Endothelial cell of umbilical vein (primary cell): ENCODE results near the gene INPP5J. TPM values are rescaled to one million over a fixed set of nuclear protein-coding genes. Genes with fewer than 3 reads are reported as not detected.

Source experiments
- BruUV-seq: library from RNA; stranded (reverse); fragments of 400-500 nt; replicated peaks from 2 replicates; lab custom pipeline; 2021; lab: Mats Ljungman, UMichigan
- CTCF ChIA-PET: fragments of 300-600, 350-600 bp; sonication (Branson Sonifier 250); formaldehyde crosslinking; loops from one replicate; lab custom pipeline; 2021; ENCODE audit warnings: antibody characterized with exemption, inconsistent platforms; lab: Charles Lee
- POLR2A ChIA-PET: fragments of 300-600, 350-600 bp; sonication (Branson Sonifier 250); formaldehyde crosslinking; loops from one replicate; lab custom pipeline; 2021; ENCODE audit warnings: antibody characterized with exemption, inconsistent platforms; lab: Charles Lee
- DNase-seq: peaks from one replicate; pipeline ENCODE4 v3.0.0-alpha.2; 2011; ENCODE audit warnings: low read depth, low spot score
- FAIRE-seq: peaks from 2 replicates; lab custom pipeline; 2011; peaks lifted over from hg19 to GRCh38; lab: Jason Lieb, UNC
- H2AFZ ChIP-seq: 2 replicates; pipeline ENCODE4 v1.6.0; 2012; ENCODE audit warnings: low read depth, low read length, control low read depth, inconsistent platforms
- H3K27ac ChIP-seq: 2 replicates; pipeline ENCODE4 v1.5.1; 2011; ENCODE audit warnings: low read depth, mild to moderate bottlenecking, control low read depth, low read length, moderate library complexity; ENCODE audit not compliant: insufficient read depth
- H3K27me3 ChIP-seq, 2 experiments: 2 replicates each; pipeline versions ENCODE4 v1.6.0 to v1.6.1; 2011; ENCODE audit warnings: low read length in 2 of 2, mixed read lengths in 1 of 2; ENCODE audit not compliant: control insufficient read depth in 2 of 2, insufficient read depth in 2 of 2
- H3K36me3 ChIP-seq, 2 experiments: 2 replicates in 1 of 2; 3 replicates in 1 of 2; pipeline ENCODE4 v1.5.1; 2011; ENCODE audit warnings: low read length in 2 of 2, mild to moderate bottlenecking in 1 of 2, moderate library complexity in 1 of 2; ENCODE audit not compliant: control insufficient read depth in 2 of 2, insufficient read depth in 2 of 2; ENCODE audit errors: extremely low read depth in 1 of 2
- H3K4me1 ChIP-seq: 3 replicates; pipeline ENCODE4 v1.5.1; 2011; ENCODE audit warnings: mild to moderate bottlenecking, low read length; ENCODE audit not compliant: control insufficient read depth, insufficient read depth; ENCODE audit errors: extremely low read depth
- H3K4me2 ChIP-seq: 2 replicates; pipeline ENCODE4 v1.6.1; 2011; ENCODE audit warnings: low read length, control low read depth, mixed read lengths; ENCODE audit not compliant: insufficient read depth
- H3K4me3 ChIP-seq, 3 experiments: fragments of 200-600 bp in 1 of 3; sonication (generic), shearing (Covaris generic) in 1 of 3; replicated peaks in 1 of 3; 2 replicates each; pipeline ENCODE4 v1.5.1; 2011 to 2016; ENCODE audit warnings: control low read depth in 3 of 3, low read length in 3 of 3, mild to moderate bottlenecking in 2 of 3, inconsistent platforms in 1 of 3, low read depth in 1 of 3, moderate library complexity in 1 of 3; ENCODE audit not compliant: insufficient read depth in 1 of 3
- H3K79me2 ChIP-seq: 2 replicates; pipeline ENCODE4 v1.6.0; 2012; ENCODE audit warnings: low read length, inconsistent platforms; ENCODE audit not compliant: control insufficient read depth, insufficient read depth
- H3K9ac ChIP-seq: replicated peaks from 2 replicates; pipeline ENCODE3; 2011; ENCODE audit warnings: low read length, control low read depth; ENCODE audit not compliant: insufficient read depth; ENCODE audit errors: extremely low read depth
- H3K9me1 ChIP-seq: replicated peaks from 3 replicates; pipeline ENCODE4 v1.6.0; 2011; ENCODE audit warnings: mild to moderate bottlenecking, low read length; ENCODE audit not compliant: control insufficient read depth, insufficient read depth; ENCODE audit errors: extremely low read depth
- H3K9me3 ChIP-seq: replicated peaks from 2 replicates; pipeline ENCODE4 v1.5.1; 2012; ENCODE audit warnings: low read length, inconsistent platforms; ENCODE audit not compliant: control insufficient read depth, insufficient read depth
- H4K20me1 ChIP-seq: replicated peaks from 2 replicates; pipeline ENCODE3; 2011; ENCODE audit warnings: mild to moderate bottlenecking, low read length; ENCODE audit not compliant: control insufficient read depth, insufficient read depth; ENCODE audit errors: extremely low read depth
- CTCF ChIP-seq, 2 donors: IDR thresholded peaks; 1 replicate in 1 of 2; 2 replicates in 1 of 2; pipeline ENCODE4 v1.5.1; 2011; ENCODE audit warnings: low read length in 2 of 2, mild to moderate bottlenecking in 2 of 2, moderate library complexity in 2 of 2, control low read depth in 1 of 2, inconsistent platforms in 1 of 2, low read depth in 1 of 2; ENCODE audit not compliant: insufficient read depth in 1 of 2; ENCODE audit errors: extremely low read depth in 1 of 2
- EZH2 ChIP-seq: IDR thresholded peaks from 2 replicates; pipeline ENCODE4 v1.6.1; 2012; ENCODE audit warnings: borderline replicate concordance, low read depth, mild to moderate bottlenecking, moderate library complexity, low read length, inconsistent platforms; ENCODE audit not compliant: severe bottlenecking
- FOS ChIP-seq: IDR thresholded peaks from 2 replicates; pipeline ENCODE4 v1.6.1; 2011; ENCODE audit warnings: mild to moderate bottlenecking, low read length, moderate library complexity, borderline replicate concordance; ENCODE audit not compliant: insufficient read depth
- GATA2 ChIP-seq: IDR thresholded peaks from 2 replicates; pipeline ENCODE4 v1.7.0; 2011; ENCODE audit warnings: low read depth, mild to moderate bottlenecking, moderate library complexity, mixed read lengths, low read length; ENCODE audit not compliant: insufficient read length, insufficient read depth
- JUN ChIP-seq: IDR thresholded peaks from 2 replicates; pipeline ENCODE4 v1.6.1; 2011; ENCODE audit warnings: borderline replicate concordance, low read depth; ENCODE audit not compliant: insufficient read length, insufficient read depth
- MAX ChIP-seq: IDR thresholded peaks from 2 replicates; pipeline ENCODE4 v1.6.1; 2011; ENCODE audit not compliant: insufficient read depth, insufficient read length
- MYC ChIP-seq: IDR thresholded peaks from one replicate; pipeline ENCODE4 v1.6.1; 2011; ENCODE audit warnings: mild to moderate bottlenecking, low read depth, low read length
- POLR2A ChIP-seq: IDR thresholded peaks from 2 replicates; pipeline ENCODE4 v1.6.1; 2012; ENCODE audit warnings: low read depth, mild to moderate bottlenecking, control low read depth, low read length
- POLR2AphosphoS5 ChIP-seq: IDR thresholded peaks from 2 replicates; pipeline ENCODE4 v1.6.1; 2012; ENCODE audit warnings: low read depth, mild to moderate bottlenecking, control low read depth, low read length, moderate library complexity; ENCODE audit not compliant: insufficient read depth
- dilution Hi-C: fragments of 300-500 bp; cut with MboI; formaldehyde crosslinking; loops from one replicate; pipeline ENCODE4 v1.15.0; 2019; ENCODE audit warnings: low sequenced_read_pairs; ENCODE audit not compliant: extremely low pct_ligation_motif_present
- intact Hi-C: fragments of 100-400 bp; cut with micrococcal nuclease; formaldehyde crosslinking; loops from one replicate; pipeline ENCODE4 v1.10.0; 2022
- polyA plus RNA-seq, 4 experiments: library from polyadenylated mRNA; depleted of rRNA in 3 of 4; stranded (reverse) in 3 of 4; unstranded in 1 of 4; fragments of >200 nt; gene quantifications; 2 replicates each; pipeline versions ENCODE4 v1.2.1 to v1.2.3, GENCODE V29; 2011 to 2012; ENCODE audit warnings: missing spikeins in 1 of 4
- total RNA-seq: library from RNA; stranded (reverse); gene quantifications from 2 replicates; pipeline ENCODE4 v1.2.3, GENCODE V29; 2021

The INPP5J gene
- total and polyA plus RNA-seq, 2 donors (not counting 3 experiments of a cell fraction or from before 2014, with no cell fraction given) = 0.43 to 0.49 TPM

- Histone ChIP-seq H3K9me3 (no peaks in the 10 kb centered on the region), H3K9me1 (no peaks in the 10 kb centered on the region), H3K4me3 (no peak overlapping the region), H3K4me1 (no peaks in the 10 kb centered on the region), H4K20me1 (no peaks in the 10 kb centered on the region), H3K27ac (no peak overlapping the region), H3K79me2 (peaks cover 25% of the 10 kb centered on the region), H3K27me3 (no peaks in the 10 kb centered on the region), H3K4me2 (no peak overlapping the region), H3K9ac (no peak overlapping the region), H2AFZ (no peak overlapping the region), H3K36me3 (peaks cover 0 to 3% of the 10 kb centered on the region in 2 experiments)
- FAIRE-seq (no peak), DNase-seq (no peak)
- dilution Hi-C loops (no loop called here), intact Hi-C loops (no loop called here)
- BruUV-seq = no TSS peak
- TF ChIP-seq POLR2A (no peak), POLR2AphosphoS5 (no peak), MAX (no peak), EZH2 (no peak), FOS (no peak), CTCF (IDR thresholded peaks at IDR 0.05; ENCODE audit: extremely low read depth in 1 of 2, insufficient read depth in 1 of 2, low read depth in 1 of 2, low read length in 2 of 2) (no peak), JUN (no peak), GATA2 (no peak), MYC (no peak)
- ChIA-PET CTCF (no interaction called here), POLR2A (no interaction called here)
Measured at GRCh38 chr22:31179345-31179744, 56.6 kb downstream of the INPP5J start.
